ENCODE results near the gene COMMD1.

GRCh38 chr2:61988462-61989366 is 83.2 kb downstream of the COMMD1 start:
- no peak for TF ChIP-seq CTCF (IDR thresholded peaks at IDR 0.05)
- no peak for TF ChIP-seq POLR2A (IDR thresholded peaks at IDR 0.05)

All from uterus (tissue), 2 donors.